Measurements from ENCODE around the gene DOHH.

DNA sequence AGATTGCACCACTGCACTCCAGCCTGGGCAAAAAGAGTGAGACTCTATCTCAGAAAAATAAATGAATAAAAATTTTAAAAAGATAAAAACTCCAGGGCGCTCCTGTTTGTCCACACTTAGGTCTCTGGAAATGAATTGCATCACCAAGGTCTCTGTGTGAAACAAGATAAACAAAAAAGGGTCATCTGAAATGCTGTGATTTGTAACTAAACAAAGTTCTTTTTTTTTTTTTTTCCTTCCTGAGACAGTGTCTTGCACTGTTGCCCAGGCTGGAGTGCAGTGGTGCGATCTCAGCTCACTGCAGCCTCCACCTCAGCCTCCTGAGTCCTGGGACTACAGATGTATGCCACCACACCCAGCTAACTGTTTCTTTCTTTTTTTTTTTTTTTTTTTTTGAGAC, 17.2 kb upstream of the DOHH start:
- TF ChIP-seq CTCF (conservative IDR thresholded peaks at IDR 0.05; ENCODE audit: low read depth in 2 of 2) (no peak), POLR2AphosphoS5 (IDR thresholded peaks at IDR 0.05; ENCODE audit: low read depth) (no peak), EZH2phosphoT487 (IDR thresholded peaks at IDR 0.05; ENCODE audit: unreplicated experiment) (no peak), EZH2 (IDR thresholded peaks at IDR 0.05; ENCODE audit: low read depth, unreplicated experiment) (no peak)
- TF ChIP-seq, protein P1, sequence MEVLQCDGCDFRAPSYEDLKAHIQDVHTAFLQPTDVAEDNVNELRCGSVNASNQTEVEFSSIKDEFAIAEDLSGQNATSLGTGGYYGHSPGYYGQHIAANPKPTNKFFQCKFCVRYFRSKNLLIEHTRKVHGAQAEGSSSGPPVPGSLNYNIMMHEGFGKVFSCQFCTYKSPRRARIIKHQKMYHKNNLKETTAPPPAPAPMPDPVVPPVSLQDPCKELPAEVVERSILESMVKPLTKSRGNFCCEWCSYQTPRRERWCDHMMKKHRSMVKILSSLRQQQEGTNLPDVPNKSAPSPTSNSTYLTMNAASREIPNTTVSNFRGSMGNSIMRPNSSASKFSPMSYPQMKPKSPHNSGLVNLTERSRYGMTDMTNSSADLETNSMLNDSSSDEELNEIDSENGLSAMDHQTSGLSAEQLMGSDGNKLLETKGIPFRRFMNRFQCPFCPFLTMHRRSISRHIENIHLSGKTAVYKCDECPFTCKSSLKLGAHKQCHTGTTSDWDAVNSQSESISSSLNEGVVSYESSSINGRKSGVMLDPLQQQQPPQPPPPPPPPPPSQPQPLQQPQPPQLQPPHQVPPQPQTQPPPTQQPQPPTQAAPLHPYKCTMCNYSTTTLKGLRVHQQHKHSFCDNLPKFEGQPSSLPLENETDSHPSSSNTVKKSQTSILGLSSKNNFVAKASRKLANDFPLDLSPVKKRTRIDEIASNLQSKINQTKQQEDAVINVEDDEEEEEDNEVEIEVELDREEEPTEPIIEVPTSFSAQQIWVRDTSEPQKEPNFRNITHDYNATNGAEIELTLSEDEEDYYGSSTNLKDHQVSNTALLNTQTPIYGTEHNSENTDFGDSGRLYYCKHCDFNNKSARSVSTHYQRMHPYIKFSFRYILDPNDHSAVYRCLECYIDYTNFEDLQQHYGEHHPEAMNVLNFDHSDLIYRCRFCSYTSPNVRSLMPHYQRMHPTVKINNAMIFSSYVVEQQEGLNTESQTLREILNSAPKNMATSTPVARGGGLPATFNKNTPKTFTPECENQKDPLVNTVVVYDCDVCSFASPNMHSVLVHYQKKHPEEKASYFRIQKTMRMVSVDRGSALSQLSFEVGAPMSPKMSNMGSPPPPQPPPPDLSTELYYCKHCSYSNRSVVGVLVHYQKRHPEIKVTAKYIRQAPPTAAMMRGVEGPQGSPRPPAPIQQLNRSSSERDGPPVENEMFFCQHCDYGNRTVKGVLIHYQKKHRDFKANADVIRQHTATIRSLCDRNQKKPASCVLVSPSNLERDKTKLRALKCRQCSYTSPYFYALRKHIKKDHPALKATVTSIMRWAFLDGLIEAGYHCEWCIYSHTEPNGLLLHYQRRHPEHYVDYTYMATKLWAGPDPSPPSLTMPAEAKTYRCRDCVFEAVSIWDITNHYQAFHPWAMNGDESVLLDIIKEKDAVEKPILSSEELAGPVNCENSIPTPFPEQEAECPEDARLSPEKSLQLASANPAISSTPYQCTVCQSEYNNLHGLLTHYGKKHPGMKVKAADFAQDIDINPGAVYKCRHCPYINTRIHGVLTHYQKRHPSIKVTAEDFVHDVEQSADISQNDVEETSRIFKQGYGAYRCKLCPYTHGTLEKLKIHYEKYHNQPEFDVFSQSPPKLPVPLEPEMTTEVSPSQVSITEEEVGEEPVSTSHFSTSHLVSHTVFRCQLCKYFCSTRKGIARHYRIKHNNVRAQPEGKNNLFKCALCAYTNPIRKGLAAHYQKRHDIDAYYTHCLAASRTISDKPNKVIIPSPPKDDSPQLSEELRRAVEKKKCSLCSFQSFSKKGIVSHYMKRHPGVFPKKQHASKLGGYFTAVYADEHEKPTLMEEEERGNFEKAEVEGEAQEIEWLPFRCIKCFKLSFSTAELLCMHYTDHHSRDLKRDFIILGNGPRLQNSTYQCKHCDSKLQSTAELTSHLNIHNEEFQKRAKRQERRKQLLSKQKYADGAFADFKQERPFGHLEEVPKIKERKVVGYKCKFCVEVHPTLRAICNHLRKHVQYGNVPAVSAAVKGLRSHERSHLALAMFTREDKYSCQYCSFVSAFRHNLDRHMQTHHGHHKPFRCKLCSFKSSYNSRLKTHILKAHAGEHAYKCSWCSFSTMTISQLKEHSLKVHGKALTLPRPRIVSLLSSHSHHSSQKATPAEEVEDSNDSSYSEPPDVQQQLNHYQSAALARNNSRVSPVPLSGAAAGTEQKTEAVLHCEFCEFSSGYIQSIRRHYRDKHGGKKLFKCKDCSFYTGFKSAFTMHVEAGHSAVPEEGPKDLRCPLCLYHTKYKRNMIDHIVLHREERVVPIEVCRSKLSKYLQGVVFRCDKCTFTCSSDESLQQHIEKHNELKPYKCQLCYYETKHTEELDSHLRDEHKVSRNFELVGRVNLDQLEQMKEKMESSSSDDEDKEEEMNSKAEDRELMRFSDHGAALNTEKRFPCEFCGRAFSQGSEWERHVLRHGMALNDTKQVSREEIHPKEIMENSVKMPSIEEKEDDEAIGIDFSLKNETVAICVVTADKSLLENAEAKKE (CRISPR knock-in tag; IDR thresholded peaks at IDR 0.05): no peak
